Spleen (tissue), 11 donors: Measurements from ENCODE around the gene ERC1. TPM values are rescaled to one million over a fixed set of nuclear protein-coding genes. Genes with fewer than 3 reads are reported as not detected.
A peak's percentile ranks its signal among the peaks of the same experiment; 100 is the strongest.

Experiments
- DNase-seq: peaks from one replicate; pipeline ENCODE4 v3.0.0-alpha.2; 2020
- H3K27ac ChIP-seq, 8 donors: fragments of 200-600 bp; sonication (generic) in 7 of 8; 1 replicate in 4 of 8; 2 replicates in 4 of 8; pipeline versions ENCODE4 v1.5.0 to v1.8.0; 2016 to 2021; ENCODE audit warnings: inconsistent platforms in 4 of 8, mild to moderate bottlenecking in 4 of 8, moderate library complexity in 1 of 8
- H3K27me3 ChIP-seq, 7 donors: fragments of 200-600 bp; sonication (generic) in 6 of 7; replicated peaks in 1 of 7; 1 replicate in 4 of 7; 2 replicates in 3 of 7; pipeline versions ENCODE4 v1.5.0 to v1.8.0; 2016 to 2021; ENCODE audit warnings: inconsistent platforms in 3 of 7, mild to moderate bottlenecking in 1 of 7
- H3K36me3 ChIP-seq, 6 donors: fragments of 200-600 bp; sonication (generic) in 5 of 6; 1 replicate in 4 of 6; 2 replicates in 2 of 6; pipeline versions ENCODE4 v1.5.0 to v1.8.0; 2016 to 2021; ENCODE audit warnings: inconsistent platforms in 2 of 6
- H3K4me1 ChIP-seq, 6 donors: fragments of 200-600 bp; sonication (generic) in 5 of 6; 1 replicate in 3 of 6; 2 replicates in 3 of 6; pipeline versions ENCODE4 v1.5.0 to v1.8.0; 2016 to 2021; ENCODE audit warnings: inconsistent platforms in 3 of 6
- H3K4me3 ChIP-seq, 8 donors: fragments of 200-600 bp; sonication (generic) in 7 of 8; 1 replicate in 4 of 8; 2 replicates in 4 of 8; pipeline versions ENCODE4 v1.5.0 to v1.8.0; 2016 to 2021; ENCODE audit warnings: inconsistent platforms in 4 of 8, mild to moderate bottlenecking in 4 of 8, moderate library complexity in 2 of 8
- H3K9me3 ChIP-seq, 8 donors: fragments of 200-600 bp; sonication (generic) in 7 of 8; 1 replicate in 4 of 8; 2 replicates in 4 of 8; pipeline versions ENCODE4 v1.5.0 to v1.8.0; 2016 to 2021; ENCODE audit warnings: inconsistent platforms in 4 of 8
- POLR2A ChIP-seq, 3 donors: fragments of 450-650 bp; IDR thresholded peaks; one replicate each; pipeline ENCODE4 v1.5.1; 2017; ENCODE audit warnings: antibody characterized with exemption in 3 of 3, mild to moderate bottlenecking in 1 of 3
- POLR2AphosphoS5 ChIP-seq, 3 donors: sonication (generic); formaldehyde crosslinking; IDR thresholded peaks; one replicate each; pipeline ENCODE4 v1.5.1; 2017; ENCODE audit warnings: antibody characterized with exemption in 3 of 3
- WGBS, 5 donors: extraction: QIAGEN DNeasy Blood & Tissue Kit in 3 of 5; methylation state at CpG; one replicate each; pipeline versions ENCODE4 v1.1.5 to v1.1.7; 2013 to 2018; 5-methylcytosine and 5-hydroxymethylcytosine counted together
- intact Hi-C: fragments of 100-400 bp; cut with DNase I; formaldehyde crosslinking; loops from one replicate; pipeline ENCODE4 v1.15.0; 2023; ENCODE audit warnings: low total_unique reads
- polyA plus RNA-seq, 3 donors: library from polyadenylated mRNA; stranded (reverse); fragments of 200-250 nt; gene quantifications; one replicate each; pipeline ENCODE4 v1.2.1, GENCODE V29; 2013
- total RNA-seq, 7 donors: library from RNA; depleted of rRNA in 3 of 7; stranded (reverse); fragments of >200 nt in 3 of 7; fragmentation: NEBNext Ultra II Directional in 4 of 7; extraction: Animal tissue kit (Norgen Biotek cat#: 25700) in 4 of 7; gene quantifications; one replicate each; pipeline versions ENCODE4 v1.1.0 to v1.2.1, GENCODE V29; 2016 to 2021
- TF ChIP-seq, protein P1 (sequence below), 11 experiments: fragments of 200-600 bp in 7 of 11; fragments of 450-650 bp in 4 of 11; sonication (generic) in 4 of 11; IDR thresholded peaks in 8 of 11; conservative IDR thresholded peaks in 3 of 11; 1 replicate in 7 of 11; 2 replicates in 4 of 11; pipeline versions ENCODE4 v1.4.0 to v1.8.0; 2016 to 2021; ENCODE audit warnings: antibody characterized with exemption in 11 of 11, inconsistent platforms in 4 of 11, mild to moderate bottlenecking in 1 of 11
- donor health status: healthy with polysubstance abuse.
- donor health status: DM: no; HTN: no; CAD: no; lungs with moderate emphysema.
- donor health status: DM: no; HTN: no; CAD: no.
- donor health status: Bipolar disorder and iron deficiency.
- donor health status: healthy.
- donor health status: DM: no; HTN: no; CAD: no.
- donor health status: DM: yes; HTN: yes; CAD: no.

Gene ERC1
- total and polyA plus RNA-seq, 10 donors: 1.2 to 73.4 (median 42.6) TPM

DNA sequence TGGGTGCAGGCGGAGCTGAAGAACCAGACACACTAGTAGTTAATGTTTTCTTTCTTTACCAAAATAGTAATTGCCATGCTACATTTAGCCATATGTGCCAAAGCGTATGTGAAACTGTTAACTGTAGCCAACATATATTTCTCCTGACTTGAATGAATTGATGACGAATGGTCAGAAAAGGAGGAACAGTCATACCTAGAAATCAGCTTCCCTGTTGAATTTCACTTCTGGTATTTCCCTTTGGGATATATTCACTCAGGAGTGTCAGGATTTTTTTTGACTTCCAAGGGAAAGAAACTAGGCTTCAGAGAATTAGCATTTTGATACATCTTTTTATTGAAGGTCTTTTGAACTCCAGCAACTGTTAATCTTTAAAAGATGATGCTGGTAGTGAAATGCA, 87.0 kb downstream of the ERC1 start:
- TF ChIP-seq POLR2AphosphoS5 (IDR thresholded peaks at IDR 0.05) (no peak), POLR2A (IDR thresholded peaks at IDR 0.05) (no peak)
- TF ChIP-seq, protein P1, sequence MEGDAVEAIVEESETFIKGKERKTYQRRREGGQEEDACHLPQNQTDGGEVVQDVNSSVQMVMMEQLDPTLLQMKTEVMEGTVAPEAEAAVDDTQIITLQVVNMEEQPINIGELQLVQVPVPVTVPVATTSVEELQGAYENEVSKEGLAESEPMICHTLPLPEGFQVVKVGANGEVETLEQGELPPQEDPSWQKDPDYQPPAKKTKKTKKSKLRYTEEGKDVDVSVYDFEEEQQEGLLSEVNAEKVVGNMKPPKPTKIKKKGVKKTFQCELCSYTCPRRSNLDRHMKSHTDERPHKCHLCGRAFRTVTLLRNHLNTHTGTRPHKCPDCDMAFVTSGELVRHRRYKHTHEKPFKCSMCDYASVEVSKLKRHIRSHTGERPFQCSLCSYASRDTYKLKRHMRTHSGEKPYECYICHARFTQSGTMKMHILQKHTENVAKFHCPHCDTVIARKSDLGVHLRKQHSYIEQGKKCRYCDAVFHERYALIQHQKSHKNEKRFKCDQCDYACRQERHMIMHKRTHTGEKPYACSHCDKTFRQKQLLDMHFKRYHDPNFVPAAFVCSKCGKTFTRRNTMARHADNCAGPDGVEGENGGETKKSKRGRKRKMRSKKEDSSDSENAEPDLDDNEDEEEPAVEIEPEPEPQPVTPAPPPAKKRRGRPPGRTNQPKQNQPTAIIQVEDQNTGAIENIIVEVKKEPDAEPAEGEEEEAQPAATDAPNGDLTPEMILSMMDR (IDR thresholded peaks at IDR 0.05 in 8 of 11, conservative IDR thresholded peaks at IDR 0.05 in 3 of 11): no peak
- Histone ChIP-seq H3K9me3 (peaks cover 0 to 4% (median 0%) of the 10 kb centered on the region in 8 donors), H3K27me3 (no peaks in the 10 kb centered on the region), H3K27ac (no peak overlapping the region), H3K36me3 (no peaks in the 10 kb centered on the region), H3K4me1 (peaks cover 0 to 4% (median 0%) of the 10 kb centered on the region in 6 donors), H3K4me3 (no peak overlapping the region)
- no peak for DNase-seq
- intact Hi-C loops: no loop called here
- WGBS, 5 donors: 85 to 90% (median 88%) methylated on average over 3 of the region's 3 CpGs

- 74 to 87% (median 84%) methylated on average over 11 of the region's 11 CpGs for WGBS, 5 donors
- Histone ChIP-seq H3K4me3 (no peak overlapping the region), H3K36me3 (no peaks in the 10 kb centered on the region), H3K27ac (peak overlapping the region in 3 of 8 donors; percentile 13 to 32 (median 31)), H3K27me3 (no peaks in the 10 kb centered on the region), H3K9me3 (peaks cover 0 to 4% (median 0%) of the 10 kb centered on the region in 8 donors), H3K4me1 (peaks cover 0 to 12% (median 0%) of the 10 kb centered on the region in 6 donors)
- no peak for DNase-seq
- TF ChIP-seq, protein P1 (IDR thresholded peaks at IDR 0.05 in 8 of 11, conservative IDR thresholded peaks at IDR 0.05 in 3 of 11): no peak
- TF ChIP-seq POLR2AphosphoS5 (IDR thresholded peaks at IDR 0.05) (no peak), POLR2A (IDR thresholded peaks at IDR 0.05) (no peak)
- intact Hi-C loops: no loop called here
Observed at GRCh38 chr12:1080520-1081223, 89.6 kb downstream of the ERC1 start.

DNA sequence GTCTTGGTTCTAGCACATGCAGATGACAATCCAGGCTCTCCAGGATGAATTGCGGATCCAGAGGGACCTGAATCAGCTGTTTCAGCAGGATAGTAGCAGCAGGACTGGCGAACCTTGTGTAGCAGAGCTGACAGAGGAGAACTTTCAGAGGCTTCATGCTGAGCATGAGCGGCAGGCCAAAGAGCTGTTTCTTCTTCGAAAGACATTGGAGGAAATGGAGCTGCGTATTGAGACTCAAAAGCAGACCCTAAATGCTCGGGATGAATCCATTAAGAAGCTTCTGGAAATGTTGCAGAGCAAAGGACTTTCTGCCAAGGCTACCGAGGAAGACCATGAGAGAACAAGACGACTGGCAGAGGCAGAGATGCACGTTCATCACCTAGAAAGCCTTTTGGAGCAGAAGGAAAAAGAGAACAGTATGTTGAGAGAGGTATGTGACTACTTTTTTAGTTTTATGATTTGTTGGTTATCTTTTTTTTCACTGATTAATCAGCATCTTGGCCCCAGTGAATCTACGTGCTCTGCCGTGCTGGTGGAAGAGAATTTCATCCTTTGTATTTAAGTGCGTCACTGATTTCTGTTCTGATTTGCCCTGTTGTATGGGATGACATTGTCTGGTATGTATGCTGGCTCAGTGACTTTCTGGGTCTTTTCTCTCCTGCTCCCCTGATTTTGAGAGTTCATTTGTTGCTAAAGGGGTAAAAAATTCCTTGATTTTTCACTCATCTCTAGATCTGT, 92.3 kb downstream of the ERC1 start:
- intact Hi-C loops: no loop called here
- peaks cover 0 to 12% (median 0%) of the 10 kb centered on the region in 6 donors for H3K4me1 ChIP-seq
- no peak for TF ChIP-seq POLR2AphosphoS5 (IDR thresholded peaks at IDR 0.05)
- TF ChIP-seq, protein P1 (IDR thresholded peaks at IDR 0.05 in 8 of 11, conservative IDR thresholded peaks at IDR 0.05 in 3 of 11): no peak

GRCh38 chr12:1083889-1084262, 92.9 kb downstream of the ERC1 start:
- Histone ChIP-seq H3K27ac (peak overlapping the region in 2 of 8 donors; percentile 7 to 16), H3K36me3 (no peaks in the 10 kb centered on the region), H3K9me3 (peaks cover 0 to 4% (median 0%) of the 10 kb centered on the region in 8 donors), H3K4me3 (no peak overlapping the region), H3K4me1 (peaks cover 0 to 12% (median 0%) of the 10 kb centered on the region in 6 donors), H3K27me3 (no peaks in the 10 kb centered on the region)
- 65 to 77% (median 68%) methylated on average over 3 of the region's 3 CpGs for WGBS, 5 donors
- intact Hi-C loops: no loop called here
- no peak for DNase-seq
- TF ChIP-seq POLR2A (IDR thresholded peaks at IDR 0.05) (no peak), POLR2AphosphoS5 (IDR thresholded peaks at IDR 0.05) (no peak)
- TF ChIP-seq, protein P1 (IDR thresholded peaks at IDR 0.05 in 8 of 11, conservative IDR thresholded peaks at IDR 0.05 in 3 of 11): no peak

More for the DNA sequence above, 92.3 kb downstream of the ERC1 start:
- no peak overlapping the region for H3K4me3 ChIP-seq
- H3K27me3 ChIP-seq: no peaks in the 10 kb centered on the region
- 78 to 91% (median 85%) methylated on average over 12 of the region's 12 CpGs for WGBS, 5 donors
- H3K36me3 ChIP-seq: no peaks in the 10 kb centered on the region
- no peak for DNase-seq
- peaks cover 0 to 4% (median 0%) of the 10 kb centered on the region in 8 donors for H3K9me3 ChIP-seq
- H3K27ac ChIP-seq: peak overlapping the region in 3 of 8 donors; percentile 7 to 33 (median 16)
